ENCODE measurements around the gene TNS3. TPM values are rescaled to one million over a fixed set of nuclear protein-coding genes. Genes with fewer than 3 reads are reported as not detected.

TNS3 gene
- total RNA-seq, 1 experiment from 2014 or later = 9.5 TPM

- no peak overlapping the region for H2BK120ac ChIP-seq (ENCODE audit: low read depth, low read length, poor library complexity, severe bottlenecking)
- H3K9ac ChIP-seq (ENCODE audit: extremely low read depth, insufficient read length, low read length) = no peak overlapping the region
- H3K23ac ChIP-seq (ENCODE audit: insufficient read length, low read depth, low read length) = no peak overlapping the region
- H3K79me1 ChIP-seq (ENCODE audit: insufficient read depth, low read depth, low read length, poor library complexity, severe bottlenecking) = no peaks in the 10 kb centered on the region
- no peaks in the 10 kb centered on the region for H3K23me2 ChIP-seq (ENCODE audit: insufficient read length, low read depth, low read length, poor library complexity, severe bottlenecking)
- no peak overlapping the region for H2BK12ac ChIP-seq (ENCODE audit: insufficient read length, low read depth, low read length)
- H3K79me2 ChIP-seq (ENCODE audit: insufficient read depth, low read length) = no peaks in the 10 kb centered on the region
- Mint-ChIP-seq H3K4me1 (peaks cover 60 to 61% of the 10 kb centered on the region in 2 experiments), H3K27ac (peak overlapping the region in 1 of 3 experiments; percentile 70; a peak in 1 of 7 replicates), H3K4me3 (no peak overlapping the region), H3K9me3 (no peaks in the 10 kb centered on the region; a peak in 1 of 5 replicates), H3K27me3 (ENCODE audit: low read depth) (no peaks in the 10 kb centered on the region; the same call in 1 of the 2 replicates), H3K36me3 (ENCODE audit: insufficient read depth in 1 of 3, low read depth in 3 of 3) (no peaks in the 10 kb centered on the region; a peak in 2 of 7 replicates)
- no peak overlapping the region for H4K91ac ChIP-seq (ENCODE audit: insufficient read length, low read depth, low read length)
- no peak for TF ChIP-seq CTCF (conservative IDR thresholded peaks at IDR 0.05)
- H4K5ac ChIP-seq (ENCODE audit: insufficient read length, low read depth, low read length) = no peak overlapping the region
- H2BK5ac ChIP-seq (ENCODE audit: insufficient read length, low read length) = no peak overlapping the region
- H3K14ac ChIP-seq (ENCODE audit: insufficient read depth, low read length) = no peak overlapping the region
- H2BK15ac ChIP-seq (ENCODE audit: low read depth, low read length) = no peak overlapping the region
- H4K8ac ChIP-seq (replicated peaks; ENCODE audit: insufficient read length, low read depth, low read length) = no peak overlapping the region
- no peak overlapping the region for H3K27ac ChIP-seq (ENCODE audit: insufficient read length, low read depth, low read length)
- H3K4me2 ChIP-seq (ENCODE audit: insufficient read depth, insufficient read length, low read length) = no peak overlapping the region
- H3K18ac ChIP-seq (ENCODE audit: insufficient read length, low read depth, low read length) = no peak overlapping the region
- DNase-seq = no peak
- H2AK5ac ChIP-seq (ENCODE audit: insufficient read length, low read length) = no peak overlapping the region
- H3K4me1 ChIP-seq (ENCODE audit: insufficient read depth, low read length) = peaks cover 18% of the 10 kb centered on the region
- H4K20me1 ChIP-seq (ENCODE audit: control insufficient read depth, insufficient read depth, insufficient read length) = no peaks in the 10 kb centered on the region
- no peaks in the 10 kb centered on the region for H3K9me3 ChIP-seq (ENCODE audit: control insufficient read depth, low read depth, low read length)
- no peak overlapping the region for H2BK20ac ChIP-seq (ENCODE audit: low read depth, low read length, poor library complexity, severe bottlenecking)
- no peak overlapping the region for H2AFZ ChIP-seq (ENCODE audit: low read length)
- H3T11ph ChIP-seq (ENCODE audit: low read length) = no peak overlapping the region
- H3K56ac ChIP-seq (ENCODE audit: insufficient read length, low read depth, low read length) = no peak overlapping the region
- no CpG with 5 or more reads among the region's 6 CpGs for WGBS (ENCODE audit: extremely low coverage, insufficient read length, low lambda C conversion rate)
- H3K4ac ChIP-seq (ENCODE audit: low read depth, low read length) = no peak overlapping the region
- H3K27me3 ChIP-seq (ENCODE audit: insufficient read depth, low read length) = no peaks in the 10 kb centered on the region
Observed at GRCh38 chr7:47331179-47331565, 250.7 kb downstream of the TNS3 start.
